Endothelial cell of umbilical vein (primary cell): ENCODE measurements around the gene EED. TPM values are rescaled to one million over a fixed set of nuclear protein-coding genes. Genes with fewer than 3 reads are reported as not detected.

Experiments used
- BruUV-seq: library from RNA; stranded (reverse); fragments of 400-500 nt; replicated peaks from 2 replicates; lab custom pipeline; 2021; lab: Mats Ljungman, UMichigan
- CTCF ChIA-PET: fragments of 300-600, 350-600 bp; sonication (Branson Sonifier 250); formaldehyde crosslinking; loops from one replicate; lab custom pipeline; 2021; ENCODE audit warnings: antibody characterized with exemption, inconsistent platforms; lab: Charles Lee
- POLR2A ChIA-PET: fragments of 300-600, 350-600 bp; sonication (Branson Sonifier 250); formaldehyde crosslinking; loops from one replicate; lab custom pipeline; 2021; ENCODE audit warnings: antibody characterized with exemption, inconsistent platforms; lab: Charles Lee
- DNase-seq: peaks from one replicate; pipeline ENCODE4 v3.0.0-alpha.2; 2011; ENCODE audit warnings: low read depth, low spot score
- FAIRE-seq: peaks from 2 replicates; lab custom pipeline; 2011; peaks lifted over from hg19 to GRCh38; lab: Jason Lieb, UNC
- H2AFZ ChIP-seq: 2 replicates; pipeline ENCODE4 v1.6.0; 2012; ENCODE audit warnings: low read depth, low read length, control low read depth, inconsistent platforms
- H3K27ac ChIP-seq: 2 replicates; pipeline ENCODE4 v1.5.1; 2011; ENCODE audit warnings: low read depth, mild to moderate bottlenecking, control low read depth, low read length, moderate library complexity; ENCODE audit not compliant: insufficient read depth
- H3K27me3 ChIP-seq, 2 experiments: 2 replicates each; pipeline versions ENCODE4 v1.6.0 to v1.6.1; 2011; ENCODE audit warnings: low read length in 2 of 2, mixed read lengths in 1 of 2; ENCODE audit not compliant: control insufficient read depth in 2 of 2, insufficient read depth in 2 of 2
- H3K36me3 ChIP-seq, 2 experiments: 2 replicates in 1 of 2; 3 replicates in 1 of 2; pipeline ENCODE4 v1.5.1; 2011; ENCODE audit warnings: low read length in 2 of 2, mild to moderate bottlenecking in 1 of 2, moderate library complexity in 1 of 2; ENCODE audit not compliant: control insufficient read depth in 2 of 2, insufficient read depth in 2 of 2; ENCODE audit errors: extremely low read depth in 1 of 2
- H3K4me1 ChIP-seq: 3 replicates; pipeline ENCODE4 v1.5.1; 2011; ENCODE audit warnings: mild to moderate bottlenecking, low read length; ENCODE audit not compliant: control insufficient read depth, insufficient read depth; ENCODE audit errors: extremely low read depth
- H3K4me2 ChIP-seq: 2 replicates; pipeline ENCODE4 v1.6.1; 2011; ENCODE audit warnings: low read length, control low read depth, mixed read lengths; ENCODE audit not compliant: insufficient read depth
- H3K4me3 ChIP-seq, 3 experiments: fragments of 200-600 bp in 1 of 3; sonication (generic), shearing (Covaris generic) in 1 of 3; replicated peaks in 1 of 3; 2 replicates each; pipeline ENCODE4 v1.5.1; 2011 to 2016; ENCODE audit warnings: control low read depth in 3 of 3, low read length in 3 of 3, mild to moderate bottlenecking in 2 of 3, inconsistent platforms in 1 of 3, low read depth in 1 of 3, moderate library complexity in 1 of 3; ENCODE audit not compliant: insufficient read depth in 1 of 3
- H3K79me2 ChIP-seq: 2 replicates; pipeline ENCODE4 v1.6.0; 2012; ENCODE audit warnings: low read length, inconsistent platforms; ENCODE audit not compliant: control insufficient read depth, insufficient read depth
- H3K9ac ChIP-seq: replicated peaks from 2 replicates; pipeline ENCODE3; 2011; ENCODE audit warnings: low read length, control low read depth; ENCODE audit not compliant: insufficient read depth; ENCODE audit errors: extremely low read depth
- H3K9me1 ChIP-seq: replicated peaks from 3 replicates; pipeline ENCODE4 v1.6.0; 2011; ENCODE audit warnings: mild to moderate bottlenecking, low read length; ENCODE audit not compliant: control insufficient read depth, insufficient read depth; ENCODE audit errors: extremely low read depth
- H3K9me3 ChIP-seq: replicated peaks from 2 replicates; pipeline ENCODE4 v1.5.1; 2012; ENCODE audit warnings: low read length, inconsistent platforms; ENCODE audit not compliant: control insufficient read depth, insufficient read depth
- H4K20me1 ChIP-seq: replicated peaks from 2 replicates; pipeline ENCODE3; 2011; ENCODE audit warnings: mild to moderate bottlenecking, low read length; ENCODE audit not compliant: control insufficient read depth, insufficient read depth; ENCODE audit errors: extremely low read depth
- CTCF ChIP-seq, 2 donors: IDR thresholded peaks; 1 replicate in 1 of 2; 2 replicates in 1 of 2; pipeline ENCODE4 v1.5.1; 2011; ENCODE audit warnings: low read length in 2 of 2, mild to moderate bottlenecking in 2 of 2, moderate library complexity in 2 of 2, control low read depth in 1 of 2, inconsistent platforms in 1 of 2, low read depth in 1 of 2; ENCODE audit not compliant: insufficient read depth in 1 of 2; ENCODE audit errors: extremely low read depth in 1 of 2
- EZH2 ChIP-seq: IDR thresholded peaks from 2 replicates; pipeline ENCODE4 v1.6.1; 2012; ENCODE audit warnings: borderline replicate concordance, low read depth, mild to moderate bottlenecking, moderate library complexity, low read length, inconsistent platforms; ENCODE audit not compliant: severe bottlenecking
- FOS ChIP-seq: IDR thresholded peaks from 2 replicates; pipeline ENCODE4 v1.6.1; 2011; ENCODE audit warnings: mild to moderate bottlenecking, low read length, moderate library complexity, borderline replicate concordance; ENCODE audit not compliant: insufficient read depth
- GATA2 ChIP-seq: IDR thresholded peaks from 2 replicates; pipeline ENCODE4 v1.7.0; 2011; ENCODE audit warnings: low read depth, mild to moderate bottlenecking, moderate library complexity, mixed read lengths, low read length; ENCODE audit not compliant: insufficient read length, insufficient read depth
- JUN ChIP-seq: IDR thresholded peaks from 2 replicates; pipeline ENCODE4 v1.6.1; 2011; ENCODE audit warnings: borderline replicate concordance, low read depth; ENCODE audit not compliant: insufficient read length, insufficient read depth
- MAX ChIP-seq: IDR thresholded peaks from 2 replicates; pipeline ENCODE4 v1.6.1; 2011; ENCODE audit not compliant: insufficient read depth, insufficient read length
- MYC ChIP-seq: IDR thresholded peaks from one replicate; pipeline ENCODE4 v1.6.1; 2011; ENCODE audit warnings: mild to moderate bottlenecking, low read depth, low read length
- POLR2A ChIP-seq: IDR thresholded peaks from 2 replicates; pipeline ENCODE4 v1.6.1; 2012; ENCODE audit warnings: low read depth, mild to moderate bottlenecking, control low read depth, low read length
- POLR2AphosphoS5 ChIP-seq: IDR thresholded peaks from 2 replicates; pipeline ENCODE4 v1.6.1; 2012; ENCODE audit warnings: low read depth, mild to moderate bottlenecking, control low read depth, low read length, moderate library complexity; ENCODE audit not compliant: insufficient read depth
- dilution Hi-C: fragments of 300-500 bp; cut with MboI; formaldehyde crosslinking; loops from one replicate; pipeline ENCODE4 v1.15.0; 2019; ENCODE audit warnings: low sequenced_read_pairs; ENCODE audit not compliant: extremely low pct_ligation_motif_present
- intact Hi-C: fragments of 100-400 bp; cut with micrococcal nuclease; formaldehyde crosslinking; loops from one replicate; pipeline ENCODE4 v1.10.0; 2022
- polyA plus RNA-seq, 4 experiments: library from polyadenylated mRNA; depleted of rRNA in 3 of 4; stranded (reverse) in 3 of 4; unstranded in 1 of 4; fragments of >200 nt; gene quantifications; 2 replicates each; pipeline versions ENCODE4 v1.2.1 to v1.2.3, GENCODE V29; 2011 to 2012; ENCODE audit warnings: missing spikeins in 1 of 4
- total RNA-seq: library from RNA; stranded (reverse); gene quantifications from 2 replicates; pipeline ENCODE4 v1.2.3, GENCODE V29; 2021

Gene EED
- total and polyA plus RNA-seq, 2 donors (not counting 3 experiments of a cell fraction or from before 2014, with no cell fraction given): 9.4 to 21.8 TPM

- FAIRE-seq (no peak), DNase-seq (no peak)
- CTCF ChIA-PET: interaction anchor here (1.7 kb wide), 1 partner anchor 25 kb away, joined by 4 read pairs; no protein-coding TSS in a partner anchor
- no TSS peak for BruUV-seq
- Histone ChIP-seq H3K9me1 (no peaks in the 10 kb centered on the region), H3K4me1 (peaks cover 16% of the 10 kb centered on the region), H3K27me3 (peaks cover 20 to 22% of the 10 kb centered on the region in 2 experiments), H2AFZ (no peak overlapping the region), H3K9me3 (no peaks in the 10 kb centered on the region), H3K9ac (no peak overlapping the region), H3K36me3 (no peaks in the 10 kb centered on the region), H3K27ac (no peak overlapping the region), H3K4me2 (no peak overlapping the region), H3K4me3 (no peak overlapping the region), H4K20me1 (peaks cover 3% of the 10 kb centered on the region), H3K79me2 (peaks cover 32% of the 10 kb centered on the region)
- intact Hi-C loops: no loop called here
- POLR2A ChIA-PET: no interaction called here
- dilution Hi-C loops: no loop called here
- TF ChIP-seq FOS (no peak), CTCF (IDR thresholded peaks at IDR 0.05; ENCODE audit: extremely low read depth in 1 of 2, insufficient read depth in 1 of 2, low read depth in 1 of 2, low read length in 2 of 2) (no peak), MYC (no peak), JUN (no peak), POLR2AphosphoS5 (no peak), MAX (no peak), GATA2 (no peak), POLR2A (no peak), EZH2 (no peak)
Measured at GRCh38 chr11:86243396-86243795, 1.2 kb upstream of the EED start.
